NT2/D1 (cell line): ENCODE data around the gene KRT73.

Experiments
- SUZ12 ChIP-seq: IDR thresholded peaks from 2 replicates; pipeline ENCODE4 v1.6.1; 2011; ENCODE audit not compliant: insufficient read length, insufficient read depth; ENCODE audit errors: extremely low read depth
- YY1 ChIP-seq: IDR thresholded peaks from 2 replicates; pipeline ENCODE4 v1.6.1; 2011; ENCODE audit not compliant: insufficient read length, insufficient read depth
- ZNF274 ChIP-seq: IDR thresholded peaks from 2 replicates; pipeline ENCODE4 v1.6.1; 2011; ENCODE audit warnings: mild to moderate bottlenecking, low read depth, low read length

DNA sequence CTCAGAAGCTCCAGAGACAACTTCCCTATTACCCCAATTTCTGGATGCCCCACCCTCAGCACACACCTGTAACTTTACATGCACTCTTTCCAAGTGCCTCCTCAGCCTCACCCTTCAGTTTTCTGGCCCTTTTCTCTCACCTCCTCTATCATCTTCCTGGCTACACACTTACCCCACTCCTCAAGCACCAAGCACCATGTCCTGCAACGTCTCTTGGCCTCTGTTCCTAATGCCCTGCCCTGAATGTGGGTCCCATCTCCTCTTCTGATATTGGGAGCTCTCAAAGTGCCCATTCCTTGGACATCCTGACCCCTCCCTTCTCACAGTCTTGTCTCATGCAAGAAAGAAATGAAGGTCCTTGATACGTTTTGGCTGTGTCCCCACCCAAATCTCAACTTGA lies 18.3 kb downstream of the KRT73 start:
- TF ChIP-seq SUZ12: no peak
- no peak for TF ChIP-seq YY1
- TF ChIP-seq ZNF274: no peak
